Measurements from ENCODE around the gene CDH10. TPM values are rescaled to one million over a fixed set of nuclear protein-coding genes. Genes with fewer than 3 reads are reported as not detected.

The CDH10 gene
- total RNA-seq, 4 donors from 2014 or later: 0.40 TPM; not detected in 3

GRCh38 chr5:24616566-24616965 lies 28.2 kb downstream of the CDH10 start:
- ATAC-seq: no peak
- 88 to 90% methylated on average over 1 of the region's 1 CpG for WGBS, 2 donors (ENCODE audit: low coverage in 1 of 2)
- Histone ChIP-seq H3K4me1 (no peaks in the 10 kb centered on the region), H3K36me3 (no peaks in the 10 kb centered on the region), H3K27ac (no peak overlapping the region), H3K9me3 (no peaks in the 10 kb centered on the region), H3K4me3 (no peak overlapping the region), H3K27me3 (no peaks in the 10 kb centered on the region)
- no peak for TF ChIP-seq POLR2AphosphoS5 (IDR thresholded peaks at IDR 0.05)
- no peak for TF ChIP-seq EP300 (IDR thresholded peaks at IDR 0.05)
- TF ChIP-seq CTCF (IDR thresholded peaks at IDR 0.05): no peak
- no peak for TF ChIP-seq POLR2A (IDR thresholded peaks at IDR 0.05)

- no peaks in the 10 kb centered on the region for H3K36me3 ChIP-seq
- H3K4me1 ChIP-seq: no peaks in the 10 kb centered on the region
- WGBS, 2 donors (ENCODE audit: low coverage in 1 of 2): 63 to 68% methylated on average over 4 of the region's 4 CpGs
- ATAC-seq: no peak
- H3K27ac ChIP-seq: no peak overlapping the region
- TF ChIP-seq CTCF (IDR thresholded peaks at IDR 0.05) (no peak), EP300 (IDR thresholded peaks at IDR 0.05) (no peak), POLR2A (IDR thresholded peaks at IDR 0.05) (no peak), POLR2AphosphoS5 (IDR thresholded peaks at IDR 0.05) (no peak)
- no peaks in the 10 kb centered on the region for H3K27me3 ChIP-seq
- H3K9me3 ChIP-seq: no peaks in the 10 kb centered on the region
- no peak overlapping the region for H3K4me3 ChIP-seq
Measured at GRCh38 chr5:24615159-24615558, 29.6 kb downstream of the CDH10 start.

GRCh38 chr5:24609706-24610105 lies 35.1 kb downstream of the CDH10 start:
- ATAC-seq: no peak
- no peak for TF ChIP-seq POLR2A (IDR thresholded peaks at IDR 0.05)
- no peak for TF ChIP-seq POLR2AphosphoS5 (IDR thresholded peaks at IDR 0.05)
- no peak for TF ChIP-seq CTCF (IDR thresholded peaks at IDR 0.05)
- no peak for TF ChIP-seq EP300 (IDR thresholded peaks at IDR 0.05)
- no peaks in the 10 kb centered on the region for H3K9me3 ChIP-seq
- no peaks in the 10 kb centered on the region for H3K27me3 ChIP-seq
- H3K4me3 ChIP-seq: no peak overlapping the region
- no peak overlapping the region for H3K27ac ChIP-seq
- H3K36me3 ChIP-seq: no peaks in the 10 kb centered on the region
- WGBS, 2 donors (ENCODE audit: low coverage in 1 of 2): 94% methylated on average over 12 to 13 of the region's 14 CpGs
- H3K4me1 ChIP-seq: no peaks in the 10 kb centered on the region

- Histone ChIP-seq H3K27me3 (no peaks in the 10 kb centered on the region), H3K9me3 (no peaks in the 10 kb centered on the region), H3K36me3 (no peaks in the 10 kb centered on the region), H3K4me1 (no peaks in the 10 kb centered on the region), H3K4me3 (no peak overlapping the region), H3K27ac (no peak overlapping the region)
- no peak for TF ChIP-seq POLR2AphosphoS5 (IDR thresholded peaks at IDR 0.05)
- TF ChIP-seq POLR2A (IDR thresholded peaks at IDR 0.05): no peak
- TF ChIP-seq EP300 (IDR thresholded peaks at IDR 0.05): no peak
- no peak for TF ChIP-seq CTCF (IDR thresholded peaks at IDR 0.05)
- 11 to 28% methylated on average over 3 of the region's 3 CpGs for WGBS, 2 donors (ENCODE audit: low coverage in 1 of 2)
- no peak for ATAC-seq
Measured at GRCh38 chr5:24606971-24607370, 37.8 kb downstream of the CDH10 start.

GRCh38 chr5:24602188-24602587 lies 42.6 kb downstream of the CDH10 start:
- H3K4me3 ChIP-seq: no peak overlapping the region
- WGBS, 2 donors (ENCODE audit: low coverage in 1 of 2): 45 to 52% methylated on average over 2 of the region's 2 CpGs

More at GRCh38 chr5:24602188-24602587, 42.6 kb downstream of the CDH10 start:
- Histone ChIP-seq H3K27ac (no peak overlapping the region), H3K4me1 (no peaks in the 10 kb centered on the region), H3K27me3 (no peaks in the 10 kb centered on the region), H3K9me3 (no peaks in the 10 kb centered on the region), H3K36me3 (no peaks in the 10 kb centered on the region)
- TF ChIP-seq EP300 (IDR thresholded peaks at IDR 0.05): no peak
- TF ChIP-seq CTCF (IDR thresholded peaks at IDR 0.05): no peak
- no peak for TF ChIP-seq POLR2A (IDR thresholded peaks at IDR 0.05)
- TF ChIP-seq POLR2AphosphoS5 (IDR thresholded peaks at IDR 0.05): no peak
- no peak for ATAC-seq
